Astrocyte (in vitro differentiated cells and primary cell): Measurements from ENCODE around the gene SLC35A3. TPM values are rescaled to one million over a fixed set of nuclear protein-coding genes. Genes with fewer than 3 reads are reported as not detected.

ENCODE experiments used
- DNase-seq: peaks from one replicate; pipeline ENCODE4 v3.0.0-alpha.2; 2010; ENCODE audit warnings: low read depth
- FAIRE-seq: peaks from 2 replicates; lab custom pipeline; 2011; peaks lifted over from hg19 to GRCh38; lab: Jason Lieb, UNC
- H2AFZ ChIP-seq: 2 replicates; pipeline ENCODE4 v1.6.0; 2012; ENCODE audit warnings: low read depth, low read length, inconsistent platforms
- H3K27ac ChIP-seq: 2 replicates; pipeline ENCODE4 v1.5.1; 2011; ENCODE audit warnings: low read depth, low read length, inconsistent platforms
- H3K27me3 ChIP-seq: 2 replicates; pipeline ENCODE4 v1.6.0; 2011; ENCODE audit warnings: low read length, inconsistent platforms; ENCODE audit not compliant: insufficient read depth
- H3K36me3 ChIP-seq: 2 replicates; pipeline ENCODE4 v1.5.1; 2011; ENCODE audit warnings: low read length, inconsistent platforms; ENCODE audit not compliant: insufficient read depth
- H3K4me1 ChIP-seq: 2 replicates; pipeline ENCODE4 v1.5.1; 2011; ENCODE audit warnings: low read length, inconsistent platforms; ENCODE audit not compliant: insufficient read depth
- H3K4me2 ChIP-seq: 2 replicates; pipeline ENCODE4 v1.6.0; 2012; ENCODE audit warnings: low read length, inconsistent platforms
- H3K4me3 ChIP-seq: 2 replicates; pipeline ENCODE4 v1.5.1; 2011; ENCODE audit warnings: low read depth, mild to moderate bottlenecking, low read length, inconsistent platforms; ENCODE audit not compliant: insufficient read depth
- H3K79me2 ChIP-seq: 2 replicates; pipeline ENCODE4 v1.6.0; 2012; ENCODE audit warnings: mild to moderate bottlenecking, low read length, inconsistent platforms; ENCODE audit not compliant: insufficient read depth
- H3K9ac ChIP-seq: 2 replicates; pipeline ENCODE4 v1.6.0; 2012; ENCODE audit warnings: mild to moderate bottlenecking, low read length, inconsistent platforms
- H3K9me3 ChIP-seq: 2 replicates; pipeline ENCODE4 v1.5.1; 2012; ENCODE audit warnings: low read depth, mild to moderate bottlenecking, low read length, inconsistent platforms; ENCODE audit not compliant: insufficient read depth
- H4K20me1 ChIP-seq: 2 replicates; pipeline ENCODE4 v1.6.0; 2012; ENCODE audit warnings: low read length, inconsistent platforms; ENCODE audit not compliant: insufficient read depth
- H3K27ac Mint-ChIP-seq: one replicate; pipeline ENCODE4 v1.8.0; 2021; ENCODE audit warnings: mild to moderate bottlenecking, mixed read lengths; ENCODE audit not compliant: unreplicated experiment
- H3K27me3 Mint-ChIP-seq: one replicate; pipeline ENCODE4 v1.8.0; 2021; ENCODE audit warnings: low read depth, mixed read lengths; ENCODE audit not compliant: unreplicated experiment
- H3K36me3 Mint-ChIP-seq: one replicate; pipeline ENCODE4 v1.8.0; 2021; ENCODE audit warnings: low read depth, mixed read lengths; ENCODE audit not compliant: unreplicated experiment
- H3K4me1 Mint-ChIP-seq: one replicate; pipeline ENCODE4 v1.8.0; 2021; ENCODE audit warnings: low read depth, mixed read lengths; ENCODE audit not compliant: unreplicated experiment
- H3K4me3 Mint-ChIP-seq: one replicate; pipeline ENCODE4 v1.8.0; 2021; ENCODE audit warnings: mild to moderate bottlenecking, moderate library complexity, mixed read lengths; ENCODE audit not compliant: unreplicated experiment
- H3K9me3 Mint-ChIP-seq: one replicate; pipeline ENCODE4 v1.8.0; 2021; ENCODE audit warnings: mild to moderate bottlenecking, mixed read lengths; ENCODE audit not compliant: unreplicated experiment
- EZH2 ChIP-seq: IDR thresholded peaks from 2 replicates; pipeline ENCODE4 v1.6.1; 2012; ENCODE audit warnings: mild to moderate bottlenecking, low read length, inconsistent platforms; ENCODE audit not compliant: insufficient read depth
- total RNA-seq: library from RNA; stranded (reverse); gene quantifications from 2 replicates; pipeline ENCODE4 v1.2.1, GENCODE V29; 2021
- TF ChIP-seq, protein P1 (sequence below): IDR thresholded peaks from 2 replicates; pipeline ENCODE4 v1.5.1; 2011; ENCODE audit warnings: low read depth, mild to moderate bottlenecking, inconsistent platforms, low read length, moderate library complexity; ENCODE audit not compliant: insufficient read depth

SLC35A3 gene
- total RNA-seq, 1 donor from 2014 or later: 20.5 TPM

DNA sequence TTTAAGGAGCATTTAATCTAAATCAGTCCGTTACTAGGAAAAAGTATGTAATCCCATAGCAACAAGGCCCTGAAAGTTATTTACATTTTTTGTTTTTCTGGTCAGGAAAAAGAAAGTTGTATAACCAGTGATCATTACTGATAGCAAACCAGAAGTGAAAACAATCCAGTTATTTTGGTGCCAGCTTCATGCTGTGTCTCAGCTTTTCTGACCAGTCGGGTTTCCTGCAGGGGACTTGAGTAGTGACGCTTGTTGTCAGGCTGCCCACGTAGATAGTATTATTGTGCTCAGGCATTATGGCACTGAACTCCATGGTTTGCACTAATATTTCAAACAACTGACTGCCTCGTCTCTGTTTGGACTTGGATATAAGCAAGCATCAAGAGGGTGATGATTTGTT is 107.7 kb downstream of the SLC35A3 start:
- no peak overlapping the region for H2AFZ ChIP-seq
- Mint-ChIP-seq H3K27ac (no peak overlapping the region), H3K36me3 (peaks cover 14% of the 10 kb centered on the region), H3K9me3 (no peaks in the 10 kb centered on the region), H3K4me3 (no peak overlapping the region), H3K4me1 (peaks cover 4% of the 10 kb centered on the region), H3K27me3 (no peaks in the 10 kb centered on the region)
- peaks cover 10% of the 10 kb centered on the region for H4K20me1 ChIP-seq
- H3K27me3 ChIP-seq: no peaks in the 10 kb centered on the region
- no peaks in the 10 kb centered on the region for H3K9me3 ChIP-seq
- H3K9ac ChIP-seq: no peak overlapping the region
- FAIRE-seq (peak; percentile 47), DNase-seq (no peak)
- H3K79me2 ChIP-seq: no peaks in the 10 kb centered on the region
- TF ChIP-seq, protein P1, sequence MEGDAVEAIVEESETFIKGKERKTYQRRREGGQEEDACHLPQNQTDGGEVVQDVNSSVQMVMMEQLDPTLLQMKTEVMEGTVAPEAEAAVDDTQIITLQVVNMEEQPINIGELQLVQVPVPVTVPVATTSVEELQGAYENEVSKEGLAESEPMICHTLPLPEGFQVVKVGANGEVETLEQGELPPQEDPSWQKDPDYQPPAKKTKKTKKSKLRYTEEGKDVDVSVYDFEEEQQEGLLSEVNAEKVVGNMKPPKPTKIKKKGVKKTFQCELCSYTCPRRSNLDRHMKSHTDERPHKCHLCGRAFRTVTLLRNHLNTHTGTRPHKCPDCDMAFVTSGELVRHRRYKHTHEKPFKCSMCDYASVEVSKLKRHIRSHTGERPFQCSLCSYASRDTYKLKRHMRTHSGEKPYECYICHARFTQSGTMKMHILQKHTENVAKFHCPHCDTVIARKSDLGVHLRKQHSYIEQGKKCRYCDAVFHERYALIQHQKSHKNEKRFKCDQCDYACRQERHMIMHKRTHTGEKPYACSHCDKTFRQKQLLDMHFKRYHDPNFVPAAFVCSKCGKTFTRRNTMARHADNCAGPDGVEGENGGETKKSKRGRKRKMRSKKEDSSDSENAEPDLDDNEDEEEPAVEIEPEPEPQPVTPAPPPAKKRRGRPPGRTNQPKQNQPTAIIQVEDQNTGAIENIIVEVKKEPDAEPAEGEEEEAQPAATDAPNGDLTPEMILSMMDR: no peak
- TF ChIP-seq EZH2: no peak
- H3K4me2 ChIP-seq: no peak overlapping the region
- H3K4me1 ChIP-seq: no peaks in the 10 kb centered on the region
- no peak overlapping the region for H3K27ac ChIP-seq
- H3K36me3 ChIP-seq: peaks cover 42% of the 10 kb centered on the region
- H3K4me3 ChIP-seq: no peak overlapping the region

DNA sequence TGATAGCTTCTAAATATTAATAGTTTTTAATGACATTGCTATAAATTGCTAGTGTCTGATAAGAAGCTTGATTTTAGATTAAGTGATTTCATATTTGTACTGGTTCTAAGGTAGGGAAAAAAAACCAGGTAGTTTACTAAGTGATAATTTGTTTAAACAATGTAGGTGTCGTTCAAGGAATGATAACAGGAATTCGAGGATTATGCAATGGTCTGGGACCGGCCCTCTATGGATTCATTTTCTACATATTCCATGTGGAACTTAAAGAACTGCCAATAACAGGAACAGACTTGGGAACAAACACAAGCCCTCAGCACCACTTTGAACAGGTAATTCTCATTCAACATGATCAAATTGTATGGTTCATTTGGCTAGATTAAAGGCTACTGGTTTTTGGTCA is 110.5 kb downstream of the SLC35A3 start:
- FAIRE-seq (no peak), DNase-seq (no peak)
- Mint-ChIP-seq H3K4me1 (peaks cover 4% of the 10 kb centered on the region), H3K27me3 (no peaks in the 10 kb centered on the region), H3K4me3 (no peak overlapping the region), H3K9me3 (no peaks in the 10 kb centered on the region), H3K36me3 (peaks cover 12% of the 10 kb centered on the region), H3K27ac (no peak overlapping the region)
- Histone ChIP-seq H4K20me1 (no peaks in the 10 kb centered on the region), H3K27me3 (no peaks in the 10 kb centered on the region), H3K79me2 (no peaks in the 10 kb centered on the region), H3K9ac (no peak overlapping the region), H2AFZ (no peak overlapping the region), H3K27ac (no peak overlapping the region), H3K9me3 (no peaks in the 10 kb centered on the region), H3K4me1 (no peaks in the 10 kb centered on the region), H3K36me3 (peaks cover 44% of the 10 kb centered on the region), H3K4me3 (no peak overlapping the region), H3K4me2 (no peak overlapping the region)
- TF ChIP-seq EZH2: no peak
- TF ChIP-seq, protein P1: no peak

Other genes starting within 250 kb of the SLC35A3 start
- gene FRRS1, start 203.4 kb upstream of the SLC35A3 start, total RNA-seq: 4.5 and 4.8 TPM in 2 replicates
- 11.2 and 11.7 TPM in 2 replicates for gene AGL, start 119.6 kb upstream of the SLC35A3 start, total RNA-seq
- 3.6 and 3.7 TPM in 2 replicates for gene SASS6, start 162.9 kb downstream of the SLC35A3 start, total RNA-seq
- gene TRMT13, start 163.2 kb downstream of the SLC35A3 start, total RNA-seq: 9.6 and 11.7 TPM in 2 replicates
- 0.22 and 0.57 TPM in 2 replicates for gene LRRC39, start 208.3 kb downstream of the SLC35A3 start, total RNA-seq